ENCODE measurements around the gene ATP1A2.
A peak's percentile ranks its signal among the peaks of the same experiment; 100 is the strongest.

Gene ATP1A2

DNA sequence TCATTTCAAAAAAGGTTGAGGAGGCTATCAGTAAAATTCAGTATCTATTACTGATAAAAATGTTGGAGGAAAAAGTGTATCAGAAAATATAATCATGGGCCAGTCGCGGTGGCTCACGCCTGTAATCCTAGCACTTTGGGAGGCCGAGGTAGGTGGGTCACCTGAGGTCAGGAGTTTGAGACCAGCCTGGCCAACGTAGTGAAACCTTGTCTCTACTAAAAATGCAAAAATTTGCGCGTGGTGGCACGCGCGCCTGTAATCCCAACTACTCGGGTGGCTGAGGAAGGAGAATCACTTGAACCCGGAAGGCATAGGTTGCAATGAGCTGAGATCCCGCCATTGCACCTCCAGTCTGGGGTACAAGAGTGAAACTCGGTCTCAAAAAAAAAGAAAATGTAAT, 30.5 kb downstream of the ATP1A2 start:
- no peak for DNase-seq (ENCODE audit: low read depth in 2 of 2)

DNA sequence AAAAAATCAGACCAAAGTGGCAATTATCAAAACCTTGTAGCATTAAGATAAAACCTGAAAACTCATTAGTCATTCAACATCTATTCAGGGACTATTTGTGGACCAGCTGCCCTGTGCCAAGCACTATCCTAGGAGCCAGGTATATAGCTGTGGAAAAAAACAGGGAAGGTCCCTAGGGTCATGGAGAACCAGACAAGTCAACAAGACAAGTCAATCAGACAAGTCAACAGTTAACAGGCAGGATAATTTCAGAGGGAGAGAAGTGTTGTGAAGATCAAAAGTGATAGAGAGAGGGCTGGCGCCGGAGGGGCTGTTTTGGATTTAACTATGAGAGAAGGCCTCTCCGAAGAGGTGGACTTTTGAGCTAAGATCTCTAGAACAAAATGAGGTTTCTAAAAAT, 32.6 kb downstream of the ATP1A2 start:
- DNase-seq (ENCODE audit: low read depth in 2 of 2), result no peak

DNA sequence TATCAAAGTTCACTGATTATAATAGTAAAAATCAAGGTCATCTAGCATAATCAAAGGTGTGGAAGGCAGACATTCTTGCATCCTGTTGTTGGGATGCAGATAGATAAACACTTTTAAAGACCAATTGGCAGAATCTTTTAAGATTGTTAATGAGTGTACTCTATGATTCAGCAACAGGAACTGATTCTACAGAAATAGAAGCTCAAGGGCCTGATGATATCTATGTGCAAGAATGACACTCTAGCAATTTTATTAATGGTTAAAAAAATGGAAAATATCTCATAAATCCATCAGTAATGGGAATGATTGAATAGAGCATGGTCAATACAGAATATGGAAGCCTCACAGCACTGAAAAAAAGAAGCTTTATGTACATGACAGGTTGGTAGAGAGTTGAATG, 33.7 kb downstream of the ATP1A2 start:
- no peak for DNase-seq (ENCODE audit: low read depth in 2 of 2)

DNA sequence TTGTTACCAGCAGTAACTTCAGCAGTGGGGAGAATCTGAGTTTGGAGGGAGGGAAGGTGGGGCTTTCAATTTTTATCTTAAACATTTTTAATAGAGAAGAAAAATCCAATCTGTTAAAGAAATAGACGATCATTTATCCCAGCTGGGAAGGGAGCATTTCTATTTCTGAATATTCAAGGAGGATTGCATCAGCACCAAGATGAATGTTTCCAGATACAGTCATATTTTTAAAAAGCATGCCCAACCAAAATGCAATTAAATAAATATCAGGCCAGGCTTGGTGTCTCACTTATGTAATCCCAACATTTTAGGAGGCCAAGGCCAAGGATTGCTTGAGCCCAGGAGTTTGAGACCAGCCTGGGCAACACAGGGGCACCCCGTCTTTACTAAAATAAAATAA, 34.2 kb downstream of the ATP1A2 start:
- DNase-seq (ENCODE audit: low read depth in 2 of 2), result peak; percentile 39 to 42

DNA sequence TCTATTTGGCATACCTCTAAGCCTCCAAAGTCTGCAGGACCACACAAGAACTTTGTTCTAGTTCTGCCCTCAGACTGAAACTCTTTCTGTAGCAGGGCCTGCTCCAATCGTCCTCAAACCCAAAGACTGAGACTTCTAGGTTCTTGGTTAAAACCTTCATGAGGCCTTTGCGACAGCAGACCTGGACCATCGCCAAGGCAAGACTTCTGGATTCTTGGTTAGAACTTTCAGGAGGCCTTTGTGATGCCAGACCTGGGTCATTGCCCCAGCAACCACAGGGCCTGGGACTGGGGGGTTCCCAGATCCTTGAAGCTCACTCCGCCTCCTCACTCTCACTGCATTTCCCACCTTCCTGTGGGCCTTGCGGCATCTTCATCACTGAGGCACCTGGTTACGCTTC, 35.7 kb downstream of the ATP1A2 start, which contains the start of gene ATP1A4:
Gene ATP1A4, plus strand, starts transcription at position 301 of the 400 bp plus-strand sequence. CDS start 438 bp downstream, outside the sequence.
- DNase-seq (ENCODE audit: low read depth in 2 of 2), result no peak

DNA sequence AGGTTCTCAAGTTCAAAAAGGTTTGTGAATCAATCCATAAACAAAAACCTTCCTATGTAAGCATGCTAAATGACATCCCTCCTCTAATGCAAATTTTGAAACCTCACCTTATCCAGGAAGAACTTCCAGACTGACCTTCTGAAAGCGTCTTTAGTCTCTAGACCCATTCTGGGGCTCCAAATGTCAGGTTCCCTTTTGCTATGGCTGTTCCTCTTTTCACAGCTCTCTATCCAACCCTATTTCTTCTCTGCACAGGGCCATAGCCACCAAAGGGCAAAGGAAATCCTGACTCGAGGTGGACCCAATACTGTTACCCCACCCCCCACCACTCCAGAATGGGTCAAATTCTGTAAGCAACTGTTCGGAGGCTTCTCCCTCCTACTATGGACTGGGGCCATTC, 39.2 kb downstream of the ATP1A2 start:
- no peak for DNase-seq (ENCODE audit: low read depth in 2 of 2)

DNA sequence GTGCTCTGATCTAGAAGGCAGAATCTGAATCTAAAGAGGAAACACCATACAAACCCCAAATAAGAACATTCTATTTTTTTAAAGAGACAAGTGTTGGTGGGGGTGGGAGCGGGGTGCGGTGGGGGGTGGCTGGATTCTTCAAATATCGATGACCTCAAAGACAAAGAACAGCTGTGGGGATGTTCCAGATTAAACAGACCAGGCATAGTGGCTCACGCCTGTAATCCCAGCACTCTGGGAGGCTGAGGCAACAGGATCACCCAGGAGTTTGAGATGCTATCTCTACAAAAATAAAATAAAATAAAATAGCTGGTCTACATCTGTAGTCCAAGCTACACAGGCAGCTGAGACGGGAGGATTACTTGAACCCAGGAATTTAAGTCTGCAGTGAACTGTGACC, 40.8 kb downstream of the ATP1A2 start:
- no peak for DNase-seq (ENCODE audit: low read depth in 2 of 2)

DNA sequence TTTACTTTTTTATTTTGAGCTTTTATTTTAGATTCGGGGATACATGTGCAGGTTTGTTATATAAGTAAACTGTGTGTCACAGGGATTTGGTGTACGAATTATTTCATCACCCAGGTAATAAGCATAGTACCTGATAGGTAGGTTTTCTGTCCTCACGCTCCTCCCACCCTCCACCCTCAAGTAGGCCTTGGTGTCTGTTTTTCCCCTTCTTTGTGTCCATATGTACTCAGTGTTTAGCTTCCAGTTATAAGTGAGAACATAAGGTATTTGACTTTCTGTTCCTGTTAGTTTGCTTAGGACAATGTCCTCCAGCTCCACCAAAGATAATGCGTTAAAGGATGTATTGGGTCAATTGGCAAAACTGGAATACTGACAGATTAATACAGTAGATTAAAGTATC, 41.6 kb downstream of the ATP1A2 start:
- no peak for DNase-seq (ENCODE audit: low read depth in 2 of 2)

DNA sequence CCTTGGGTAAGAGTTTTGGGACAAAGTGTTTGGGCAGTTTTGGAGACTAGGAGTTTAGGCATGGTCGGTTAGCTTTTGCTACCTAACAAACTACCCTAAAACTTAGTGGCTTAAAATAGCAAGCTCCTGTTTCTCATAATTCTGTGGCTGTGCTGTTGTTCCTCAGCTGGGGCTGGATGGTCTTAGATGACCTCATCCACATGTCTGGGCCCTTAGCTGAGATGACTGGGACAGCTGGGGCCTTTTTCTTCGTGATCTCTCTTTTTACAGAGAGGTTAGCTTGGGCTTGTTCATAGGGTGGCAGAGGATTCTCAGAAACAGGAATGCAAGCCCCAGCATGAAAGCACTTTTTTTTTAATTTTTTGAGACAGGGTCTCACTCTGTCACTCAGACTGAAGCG, 42.5 kb downstream of the ATP1A2 start:
- no peak for DNase-seq (ENCODE audit: low read depth in 2 of 2)

DNA sequence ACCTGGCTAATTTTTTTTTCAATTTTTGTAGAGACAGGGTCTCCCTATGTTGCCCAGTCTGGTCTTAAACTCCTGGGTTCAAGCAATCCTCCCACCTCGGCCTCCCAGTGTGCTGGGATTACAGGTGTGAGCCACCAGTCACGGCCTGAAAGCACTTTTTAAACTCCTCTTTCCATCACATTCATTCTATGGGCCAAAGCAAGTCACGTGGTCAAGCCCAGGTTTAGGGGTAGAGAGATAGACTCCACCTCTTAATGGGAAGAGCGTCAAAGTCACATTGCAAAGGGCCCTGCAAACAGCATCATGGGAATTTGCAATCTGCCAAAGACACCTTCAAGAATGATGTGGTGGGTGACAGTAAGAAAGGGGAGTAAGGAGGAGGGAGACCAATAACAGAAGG, 43.0 kb downstream of the ATP1A2 start:
- DNase-seq (ENCODE audit: low read depth in 2 of 2), result no peak

DNA sequence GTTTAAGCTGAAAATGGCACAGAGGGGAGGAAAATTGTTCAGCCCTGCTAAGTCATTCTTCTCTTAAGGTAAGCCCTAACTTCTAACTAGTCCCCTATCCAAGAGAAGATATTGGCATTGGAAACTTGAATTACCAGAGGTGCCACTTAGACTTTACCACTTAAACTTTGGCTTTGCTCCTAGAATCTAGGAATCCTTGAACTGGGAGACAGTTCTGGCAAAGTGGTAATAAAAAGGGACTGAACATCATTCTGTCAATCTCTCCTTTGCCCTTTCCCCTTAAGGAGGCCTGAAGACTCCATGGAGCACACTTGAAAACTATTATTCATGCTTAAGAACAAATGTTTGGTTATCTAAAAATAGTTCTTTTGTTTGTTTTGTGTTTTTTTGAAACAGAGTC, 44.3 kb downstream of the ATP1A2 start:
- DNase-seq (ENCODE audit: low read depth in 2 of 2), result no peak

DNA sequence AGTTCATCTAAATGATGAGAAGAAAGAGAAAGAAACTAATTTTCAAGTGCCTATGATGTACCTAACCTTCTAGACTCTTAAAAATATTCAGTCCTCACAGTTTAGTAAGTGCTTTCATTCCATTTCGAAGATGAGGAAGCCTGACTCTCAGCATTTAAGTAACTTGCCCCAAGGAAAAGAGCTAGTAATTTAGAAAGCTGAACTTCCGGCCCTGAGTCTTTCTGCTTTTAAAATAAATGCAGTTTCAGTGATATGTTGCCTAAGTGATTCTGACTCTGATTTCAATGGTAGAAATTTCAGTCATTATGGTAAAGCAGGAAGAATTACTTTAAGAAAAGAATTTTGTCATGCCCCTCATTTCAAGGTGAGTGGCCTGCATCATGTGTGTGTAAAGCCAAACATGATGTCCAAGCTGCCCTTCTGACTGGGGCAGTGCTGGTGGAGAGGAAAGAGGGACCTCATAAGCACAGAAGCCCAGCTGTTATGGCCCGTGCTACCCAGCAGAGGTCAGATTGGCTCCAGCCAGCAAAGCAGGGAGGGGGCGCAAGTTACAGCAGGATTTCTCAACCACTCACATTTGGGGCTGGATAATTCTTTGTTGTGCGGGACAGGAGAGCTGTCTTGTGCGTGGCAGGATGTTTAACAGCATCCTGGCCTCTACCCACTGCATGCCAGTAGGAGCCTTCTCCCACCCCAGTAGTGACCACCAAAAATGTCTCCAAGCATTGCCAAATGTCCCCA, 46.6 kb downstream of the ATP1A2 start:
- no peak for DNase-seq (ENCODE audit: low read depth in 2 of 2)

DNA sequence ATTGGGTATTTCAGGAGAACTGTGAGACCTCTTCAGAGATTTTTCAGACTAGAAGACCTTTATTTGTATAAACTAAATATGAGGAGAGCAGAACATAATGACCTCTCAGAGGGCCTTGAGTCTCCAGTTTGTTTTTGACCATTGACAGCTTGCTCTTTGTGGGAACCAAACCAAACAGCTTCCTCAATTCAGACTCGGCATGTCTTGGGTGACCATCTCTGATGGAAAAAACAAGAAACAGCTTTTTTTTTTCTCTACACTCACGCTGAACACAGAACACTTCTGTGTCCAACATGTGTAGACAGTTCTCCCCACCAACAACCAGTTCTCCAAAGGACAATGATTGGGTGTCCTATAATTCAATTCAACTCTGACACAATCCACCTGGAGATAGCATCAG, 47.4 kb downstream of the ATP1A2 start:
- no peak for DNase-seq (ENCODE audit: low read depth in 2 of 2)

DNA sequence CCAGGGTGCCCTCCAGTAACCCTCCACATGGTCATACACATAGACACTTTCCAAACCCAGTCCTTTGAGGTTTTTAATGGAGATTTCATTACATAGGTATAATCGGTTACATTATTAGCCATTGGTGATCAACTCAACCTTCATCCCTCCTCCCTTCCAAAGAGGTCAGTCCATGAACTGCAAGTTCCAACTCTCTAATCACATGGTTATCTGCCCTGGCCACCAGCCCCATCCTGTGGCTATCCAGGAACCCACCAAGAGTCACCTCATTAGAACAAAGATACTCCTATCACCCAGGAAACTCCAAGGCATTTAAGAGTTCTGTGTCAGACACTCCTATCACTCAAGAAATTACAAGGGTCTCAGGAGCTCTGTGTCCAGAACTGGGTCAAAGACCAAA, 48.1 kb downstream of the ATP1A2 start:
- DNase-seq (ENCODE audit: low read depth in 2 of 2), result no peak

DNA sequence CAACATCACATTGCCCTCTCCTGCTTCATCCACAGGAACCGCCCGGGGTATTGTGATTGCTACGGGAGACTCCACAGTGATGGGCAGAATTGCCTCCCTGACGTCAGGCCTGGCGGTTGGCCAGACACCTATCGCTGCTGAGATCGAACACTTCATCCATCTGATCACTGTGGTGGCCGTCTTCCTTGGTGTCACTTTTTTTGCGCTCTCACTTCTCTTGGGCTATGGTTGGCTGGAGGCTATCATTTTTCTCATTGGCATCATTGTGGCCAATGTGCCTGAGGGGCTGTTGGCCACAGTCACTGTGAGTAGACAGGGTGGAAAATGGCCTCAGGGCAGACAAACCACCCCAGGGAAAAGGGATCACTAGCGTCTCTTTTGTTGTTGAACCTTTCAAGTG, 48.6 kb downstream of the ATP1A2 start:
- DNase-seq (ENCODE audit: low read depth in 2 of 2), result no peak

DNA sequence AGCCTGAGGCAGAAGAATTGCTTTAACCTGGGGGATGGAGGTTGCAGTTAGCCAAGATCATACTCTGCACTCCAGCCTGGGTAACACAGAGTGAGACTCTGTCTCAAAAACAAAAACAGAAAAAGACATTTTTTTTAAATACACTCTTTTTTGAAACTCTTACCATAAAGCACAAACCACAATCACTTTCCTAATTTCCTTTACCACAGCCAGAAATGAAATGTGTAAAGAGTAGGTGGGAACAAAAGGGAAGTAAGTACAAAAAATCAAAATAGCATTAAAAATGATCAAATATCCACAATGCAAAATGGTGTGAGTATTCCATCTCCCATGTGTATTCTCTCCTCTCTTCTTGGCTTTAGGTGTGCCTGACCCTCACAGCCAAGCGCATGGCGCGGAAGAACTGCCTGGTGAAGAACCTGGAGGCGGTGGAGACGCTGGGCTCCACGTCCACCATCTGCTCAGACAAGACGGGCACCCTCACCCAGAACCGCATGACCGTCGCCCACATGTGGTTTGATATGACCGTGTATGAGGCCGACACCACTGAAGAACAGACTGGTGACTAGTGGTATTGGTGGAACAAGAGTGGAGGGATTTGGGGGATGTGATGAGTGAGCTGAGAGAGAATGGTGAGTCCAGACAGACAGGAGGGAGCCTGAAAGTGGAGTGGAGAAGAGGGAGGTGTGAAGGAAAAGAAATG, 50.8 kb downstream of the ATP1A2 start:
- DNase-seq (ENCODE audit: low read depth in 2 of 2), result no peak

DNA sequence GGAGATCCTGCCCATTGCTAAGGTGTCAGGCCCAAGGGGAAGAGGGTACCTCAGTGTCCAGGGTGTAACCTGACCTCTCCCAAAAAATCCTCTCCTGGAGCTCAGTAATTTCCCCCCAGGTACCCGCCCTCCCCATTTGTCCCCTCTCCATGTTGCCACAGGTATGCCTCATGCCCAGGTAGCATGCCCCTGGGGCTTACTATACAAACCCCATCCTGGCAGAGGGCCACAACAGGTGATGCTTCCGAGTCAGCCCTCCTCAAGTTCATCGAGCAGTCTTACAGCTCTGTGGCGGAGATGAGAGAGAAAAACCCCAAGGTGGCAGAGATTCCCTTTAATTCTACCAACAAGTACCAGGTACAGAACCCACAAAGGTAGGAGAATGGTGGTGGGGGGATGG, 51.5 kb downstream of the ATP1A2 start:
- DNase-seq (ENCODE audit: low read depth in 2 of 2), result no peak

DNA sequence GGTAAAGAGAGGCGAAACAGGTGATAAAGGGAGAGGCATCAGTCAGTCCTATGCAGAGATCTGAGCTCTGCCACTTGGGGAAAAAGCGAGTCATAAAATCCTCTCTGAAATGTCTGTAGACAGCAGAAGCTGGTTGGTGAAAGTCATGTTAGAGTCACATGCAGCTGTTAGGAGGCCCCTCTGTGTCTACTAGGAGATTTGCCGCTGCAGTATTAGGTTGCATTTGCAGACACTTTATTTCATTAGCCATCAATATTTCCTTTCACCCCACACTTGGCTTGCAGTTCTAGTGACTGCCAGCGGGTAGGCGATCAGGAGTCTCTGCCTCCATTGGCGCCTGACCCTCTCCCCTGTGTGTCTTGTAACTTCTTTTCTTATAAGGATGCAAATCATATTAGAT, 52.0 kb downstream of the ATP1A2 start:
- no peak for DNase-seq (ENCODE audit: low read depth in 2 of 2)

DNA sequence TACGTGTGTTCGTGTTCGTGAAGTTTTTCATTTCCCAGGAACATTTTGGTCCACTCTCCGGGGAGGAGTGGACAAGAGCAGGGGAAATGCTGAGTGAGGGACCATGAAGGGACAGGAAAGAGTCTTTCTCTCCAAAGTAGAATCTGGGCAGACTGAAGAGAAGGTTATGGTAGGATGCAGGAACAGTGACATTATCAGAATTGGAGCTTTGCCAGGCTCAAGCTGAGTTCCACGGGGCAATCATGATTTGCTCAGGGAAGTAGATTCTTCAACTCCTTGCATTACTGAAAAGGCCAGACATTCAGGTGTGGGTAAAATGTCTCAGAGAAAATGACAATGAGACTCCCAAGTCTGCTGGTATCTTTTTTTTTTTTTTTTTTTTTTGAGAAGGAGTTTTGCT, 52.5 kb downstream of the ATP1A2 start:
- no peak for DNase-seq (ENCODE audit: low read depth in 2 of 2)

DNA sequence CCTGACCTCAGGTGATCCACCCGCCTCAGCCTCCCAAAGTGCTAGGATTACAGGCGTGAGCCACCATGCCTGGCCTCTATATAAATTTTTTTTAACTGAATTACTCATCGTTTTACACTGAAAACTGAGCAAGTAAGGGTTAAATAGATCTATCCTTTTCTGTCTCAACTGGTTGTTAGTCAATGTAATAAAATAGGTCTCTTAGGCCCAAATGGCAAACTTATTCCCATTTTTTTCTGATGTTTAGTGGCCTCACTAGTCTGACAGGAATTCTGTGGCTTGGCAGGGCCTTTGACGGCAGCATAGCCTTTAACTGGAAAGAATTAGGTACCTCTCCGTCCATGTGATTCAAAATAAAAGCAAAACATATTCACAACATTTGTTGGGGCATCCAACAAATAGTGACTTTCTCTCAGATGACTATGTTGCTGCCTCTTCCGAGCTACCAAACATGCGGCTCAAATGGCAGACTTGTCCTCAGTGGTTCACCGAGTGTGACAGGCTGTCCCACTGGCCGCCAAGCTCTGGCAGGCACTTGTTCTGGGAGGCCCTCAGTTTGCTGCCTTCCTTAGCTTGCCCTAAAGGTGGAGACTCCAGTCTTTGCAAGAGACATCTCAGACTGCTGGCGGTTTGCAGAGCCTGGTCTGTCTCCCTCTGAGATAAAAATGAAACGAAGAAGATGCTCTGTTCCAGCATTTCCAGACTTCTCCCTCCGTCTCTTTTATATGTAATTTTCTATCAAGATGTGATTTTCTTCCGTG, 53.2 kb downstream of the ATP1A2 start:
- no peak for DNase-seq (ENCODE audit: low read depth in 2 of 2)

DNA sequence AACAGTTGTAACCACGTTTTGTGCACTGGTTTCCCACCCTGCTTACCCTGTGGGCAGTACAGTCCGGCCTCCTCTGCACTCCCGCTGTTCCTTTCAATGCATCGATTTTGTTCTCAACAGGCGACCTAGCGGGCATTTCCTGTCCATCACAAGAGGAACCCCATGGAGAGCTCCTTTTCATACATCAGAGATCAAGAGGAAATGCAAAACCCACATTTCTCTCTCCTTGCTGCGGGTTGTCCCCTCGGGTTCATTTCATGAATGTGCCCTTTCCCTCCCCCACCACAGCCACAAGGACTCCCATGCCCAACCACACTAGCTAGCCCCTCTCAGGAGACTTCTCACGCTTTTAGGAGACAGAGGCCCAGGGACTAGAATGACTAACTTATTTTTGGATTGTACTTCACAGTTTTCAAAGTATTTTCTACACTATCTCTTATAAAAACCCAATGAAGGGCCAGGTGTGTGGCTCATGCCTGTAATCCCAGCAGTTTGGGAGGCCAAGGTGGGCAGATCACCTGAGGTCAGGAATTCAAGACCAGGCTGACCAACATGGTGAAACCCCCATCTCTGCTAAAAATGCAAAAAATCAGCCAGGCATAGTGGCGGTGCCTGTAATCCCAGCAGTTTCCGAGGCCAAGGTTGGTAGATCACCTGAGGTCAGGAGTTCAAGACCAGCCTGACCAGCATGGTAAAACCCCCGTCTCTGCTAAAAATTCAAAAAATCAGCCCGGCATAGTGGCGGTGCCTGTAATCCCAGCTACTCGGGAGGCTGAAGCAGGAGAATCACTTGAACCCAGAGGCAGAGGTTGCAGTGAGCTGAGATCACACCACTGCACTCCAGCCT, 54.2 kb downstream of the ATP1A2 start:
- no peak for DNase-seq (ENCODE audit: low read depth in 2 of 2)

DNA sequence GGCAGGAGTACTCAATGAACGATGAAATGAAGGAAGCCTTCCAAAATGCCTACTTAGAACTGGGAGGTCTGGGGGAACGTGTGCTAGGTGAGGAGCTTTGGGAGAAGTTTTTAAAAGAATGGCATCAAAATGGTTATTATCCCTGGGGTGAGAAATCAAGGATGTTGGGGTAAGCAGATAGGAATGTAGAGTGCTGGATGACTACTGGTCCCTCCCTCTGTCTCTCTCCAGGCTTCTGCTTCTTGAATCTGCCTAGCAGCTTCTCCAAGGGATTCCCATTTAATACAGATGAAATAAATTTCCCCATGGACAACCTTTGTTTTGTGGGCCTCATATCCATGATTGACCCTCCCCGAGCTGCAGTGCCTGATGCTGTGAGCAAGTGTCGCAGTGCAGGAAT, 55.8 kb downstream of the ATP1A2 start:
- no peak for DNase-seq (ENCODE audit: low read depth in 2 of 2)

Data from fibroblast of skin of left quadriceps (primary cell).